ENCODE data around the gene MEIS2. TPM values are rescaled to one million over a fixed set of nuclear protein-coding genes. Genes with fewer than 3 reads are reported as not detected.
A peak's percentile ranks its signal among the peaks of the same experiment; 100 is the strongest.

The MEIS2 gene
- total and polyA plus RNA-seq, 7 donors, result 1.4 to 154 (median 76.0) TPM

DNA sequence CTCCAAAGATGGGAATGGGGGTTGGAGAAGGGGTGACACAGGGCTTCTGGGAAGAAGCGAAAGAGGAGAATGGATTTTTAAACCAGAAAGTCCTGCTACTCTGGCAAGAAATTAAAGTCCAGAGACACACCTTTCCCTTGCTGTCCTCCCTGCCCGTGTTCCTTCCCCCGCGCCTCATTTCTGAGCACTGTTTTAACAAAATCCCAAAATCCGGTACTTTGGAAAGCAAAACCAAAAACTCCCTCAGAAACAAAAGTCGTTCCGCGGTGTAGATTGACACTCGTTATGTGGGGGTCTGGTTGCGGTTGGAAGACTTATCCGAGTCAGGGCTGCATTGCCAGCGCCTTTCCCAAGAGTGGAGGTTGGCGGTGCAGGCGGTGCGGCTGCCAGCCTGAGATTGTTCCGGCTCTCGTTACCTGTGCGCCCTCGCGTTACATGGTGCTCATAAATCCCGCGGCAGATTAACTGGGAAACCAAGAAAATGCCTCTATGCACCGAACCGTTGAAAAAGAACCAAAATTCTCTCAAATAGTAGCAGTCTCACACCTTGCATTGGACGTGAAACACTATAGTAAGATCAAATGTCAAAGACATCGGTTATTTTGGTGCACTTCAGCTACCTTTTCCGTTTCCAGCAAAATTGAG lies 217.7 kb downstream of the MEIS2 start:
- Histone ChIP-seq H3K36me3 (no peaks in the 10 kb centered on the region), H3K4me3 (peak overlapping the region; percentile 23 to 47 (median 33)), H3K27ac (no peak overlapping the region), H3K4me1 (peaks cover 0 to 40% (median 27%) of the 10 kb centered on the region in 4 donors), H3K9me3 (no peaks in the 10 kb centered on the region), H3K27me3 (peaks cover 0 to 9% (median 0%) of the 10 kb centered on the region in 3 donors)
- TF ChIP-seq, protein P1, sequence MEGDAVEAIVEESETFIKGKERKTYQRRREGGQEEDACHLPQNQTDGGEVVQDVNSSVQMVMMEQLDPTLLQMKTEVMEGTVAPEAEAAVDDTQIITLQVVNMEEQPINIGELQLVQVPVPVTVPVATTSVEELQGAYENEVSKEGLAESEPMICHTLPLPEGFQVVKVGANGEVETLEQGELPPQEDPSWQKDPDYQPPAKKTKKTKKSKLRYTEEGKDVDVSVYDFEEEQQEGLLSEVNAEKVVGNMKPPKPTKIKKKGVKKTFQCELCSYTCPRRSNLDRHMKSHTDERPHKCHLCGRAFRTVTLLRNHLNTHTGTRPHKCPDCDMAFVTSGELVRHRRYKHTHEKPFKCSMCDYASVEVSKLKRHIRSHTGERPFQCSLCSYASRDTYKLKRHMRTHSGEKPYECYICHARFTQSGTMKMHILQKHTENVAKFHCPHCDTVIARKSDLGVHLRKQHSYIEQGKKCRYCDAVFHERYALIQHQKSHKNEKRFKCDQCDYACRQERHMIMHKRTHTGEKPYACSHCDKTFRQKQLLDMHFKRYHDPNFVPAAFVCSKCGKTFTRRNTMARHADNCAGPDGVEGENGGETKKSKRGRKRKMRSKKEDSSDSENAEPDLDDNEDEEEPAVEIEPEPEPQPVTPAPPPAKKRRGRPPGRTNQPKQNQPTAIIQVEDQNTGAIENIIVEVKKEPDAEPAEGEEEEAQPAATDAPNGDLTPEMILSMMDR (IDR thresholded peaks at IDR 0.05), result no peak
- TF ChIP-seq POLR2A (IDR thresholded peaks at IDR 0.05), result no peak
- no peak for TF ChIP-seq POLR2AphosphoS5 (IDR thresholded peaks at IDR 0.05)
- TF ChIP-seq EP300 (IDR thresholded peaks at IDR 0.05), result no peak
- WGBS, 2 donors, result 7 to 9% methylated on average over 27 of the region's 27 CpGs
- intact Hi-C loops (cut with DNase I), result loop anchor here (2.0 to 10.0 kb wide), 5 partner anchors 75 to 1128 kb away; no protein-coding TSS in a partner anchor
- DNase-seq, result no peak

DNA sequence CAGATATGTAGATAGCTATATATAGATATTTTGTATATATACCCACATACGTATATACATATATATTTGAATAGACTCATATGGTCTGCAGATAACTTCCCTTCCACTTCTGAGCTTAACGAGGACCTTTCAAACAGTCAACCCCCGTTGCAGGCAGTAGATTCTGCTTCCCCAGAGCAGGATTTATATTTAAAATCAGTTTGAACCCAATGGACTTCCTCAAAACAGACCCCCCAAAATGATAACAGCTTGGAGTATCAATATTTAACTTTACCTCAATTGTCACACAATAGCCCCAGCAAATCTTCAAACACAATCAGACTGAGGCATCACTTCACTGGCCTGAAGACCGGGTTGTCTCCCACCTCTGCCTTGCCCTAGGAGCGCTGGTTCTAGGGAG lies 218.3 kb downstream of the MEIS2 start:
- Histone ChIP-seq H3K9me3 (no peaks in the 10 kb centered on the region), H3K4me1 (peaks cover 0 to 40% (median 26%) of the 10 kb centered on the region in 4 donors), H3K36me3 (no peaks in the 10 kb centered on the region), H3K4me3 (peak overlapping the region in 3 of 4 donors; percentile 26 to 47 (median 40)), H3K27ac (no peak overlapping the region), H3K27me3 (peaks cover 0 to 9% (median 0%) of the 10 kb centered on the region in 3 donors)
- WGBS, 2 donors, result 11 to 27% methylated on average over 5 of the region's 5 CpGs
- TF ChIP-seq POLR2A (IDR thresholded peaks at IDR 0.05) (no peak), EP300 (IDR thresholded peaks at IDR 0.05) (no peak), POLR2AphosphoS5 (IDR thresholded peaks at IDR 0.05) (no peak)
- TF ChIP-seq, protein P1 (IDR thresholded peaks at IDR 0.05), result no peak
- no peak for DNase-seq
- intact Hi-C loops (cut with DNase I), result loop anchor here (2.0 to 10.0 kb wide), 5 partner anchors 75 to 1127 kb away; no protein-coding TSS in a partner anchor

DNA sequence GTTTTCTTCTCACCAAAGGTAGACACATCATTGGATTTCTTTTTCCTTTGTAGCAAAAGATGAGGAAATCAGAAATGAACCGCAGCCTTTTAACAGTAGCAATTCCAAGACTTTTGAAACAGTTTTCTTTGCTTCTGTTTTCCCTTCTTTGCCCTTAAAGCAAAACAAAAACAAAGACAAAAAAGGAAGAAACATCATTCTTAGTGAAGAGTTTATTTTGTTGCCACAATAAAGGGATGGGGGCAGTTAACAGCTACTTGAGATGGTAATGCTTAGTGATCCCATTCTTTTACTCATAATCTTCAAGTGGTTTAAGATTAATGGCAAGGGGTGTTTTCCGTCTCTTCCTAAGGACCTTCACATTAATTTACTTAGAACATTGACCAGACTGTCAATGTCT lies 218.8 kb downstream of the MEIS2 start:
- Histone ChIP-seq H3K27ac (no peak overlapping the region), H3K4me3 (no peak overlapping the region), H3K9me3 (no peaks in the 10 kb centered on the region), H3K36me3 (no peaks in the 10 kb centered on the region), H3K4me1 (peaks cover 0 to 40% (median 25%) of the 10 kb centered on the region in 4 donors), H3K27me3 (peaks cover 0 to 9% (median 0%) of the 10 kb centered on the region in 3 donors)
- intact Hi-C loops (cut with DNase I), result loop anchor here (5.0 to 10.0 kb wide), 4 partner anchors 74 to 1127 kb away; no protein-coding TSS in a partner anchor
- no peak for DNase-seq
- TF ChIP-seq POLR2A (IDR thresholded peaks at IDR 0.05), result no peak
- TF ChIP-seq, protein P1 (IDR thresholded peaks at IDR 0.05), result no peak
- TF ChIP-seq POLR2AphosphoS5 (IDR thresholded peaks at IDR 0.05), result no peak
- no peak for TF ChIP-seq EP300 (IDR thresholded peaks at IDR 0.05)
- WGBS, 2 donors, result 35% methylated on average over 2 of the region's 2 CpGs

DNA sequence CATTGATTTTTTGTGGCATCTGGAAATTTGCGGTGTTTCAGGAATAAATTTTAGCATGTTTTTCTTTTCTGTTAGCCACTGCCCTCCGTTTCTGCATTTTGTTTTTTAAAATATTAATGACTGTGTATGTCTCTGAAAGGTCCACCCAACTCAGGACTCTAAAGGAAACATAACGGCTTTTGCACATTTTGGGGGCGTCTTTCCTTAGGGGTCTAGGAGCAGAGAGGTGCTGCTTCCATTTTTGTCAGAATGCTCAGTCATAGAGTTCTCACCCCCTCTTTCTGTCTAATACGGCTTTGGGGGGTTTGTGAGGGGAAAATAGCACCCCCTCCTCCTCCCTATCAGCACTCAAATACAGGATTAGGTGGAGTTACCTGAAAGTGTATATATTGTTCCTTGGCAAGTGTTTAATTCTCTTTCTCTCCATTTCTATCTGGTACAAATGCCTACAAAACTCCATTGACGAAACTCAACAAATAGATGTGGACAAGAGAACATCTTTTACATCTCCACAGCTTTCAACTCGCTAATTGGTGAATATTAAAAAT lies 219.4 kb downstream of the MEIS2 start:
- H3K36me3 ChIP-seq, result no peaks in the 10 kb centered on the region
- peaks cover 0 to 9% (median 0%) of the 10 kb centered on the region in 3 donors for H3K27me3 ChIP-seq
- no peak for TF ChIP-seq POLR2A (IDR thresholded peaks at IDR 0.05)
- no peak for DNase-seq
- WGBS, 2 donors, result 20 to 26% methylated on average over 7 of the region's 7 CpGs
- no peak overlapping the region for H3K27ac ChIP-seq
- intact Hi-C loops (cut with DNase I), result loop anchor here (5.0 to 10.0 kb wide), 4 partner anchors 74 to 1126 kb away; no protein-coding TSS in a partner anchor
- no peaks in the 10 kb centered on the region for H3K9me3 ChIP-seq
- H3K4me3 ChIP-seq, result no peak overlapping the region
- H3K4me1 ChIP-seq, result peaks cover 0 to 36% (median 25%) of the 10 kb centered on the region in 4 donors

DNA sequence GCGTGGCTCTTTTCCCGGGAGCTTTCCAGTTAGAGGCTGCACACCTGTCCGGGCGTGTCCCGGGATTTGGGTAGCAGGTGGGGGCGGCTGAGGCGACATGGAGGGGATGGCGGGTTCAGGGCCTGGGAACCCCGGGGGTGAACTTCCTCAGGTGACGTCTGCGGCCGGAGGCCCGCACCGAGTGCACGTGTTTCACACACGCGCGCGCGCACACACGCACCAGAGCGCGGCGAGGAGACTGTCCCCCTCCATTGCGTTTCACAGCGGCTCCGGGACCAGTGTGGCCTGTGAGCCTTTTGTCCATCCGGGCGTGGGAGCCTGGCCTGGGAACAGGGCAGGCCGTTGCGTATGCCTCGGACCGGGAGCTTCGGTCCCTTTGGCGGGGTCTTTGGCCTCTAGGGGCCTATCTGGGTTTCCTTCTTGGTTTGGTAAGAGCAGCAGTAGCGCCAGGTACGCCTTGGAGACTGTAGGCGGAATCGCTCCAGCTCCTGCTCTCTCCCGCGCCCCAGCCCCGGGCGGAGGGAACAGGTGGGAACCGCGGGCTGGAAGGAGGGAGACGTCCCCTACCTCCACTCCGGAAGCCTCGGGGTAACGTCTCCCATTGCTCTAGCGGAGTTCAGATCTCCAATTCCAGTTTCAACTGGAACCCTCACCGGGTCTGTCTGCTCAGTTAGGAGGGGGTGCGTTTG lies 220.0 kb downstream of the MEIS2 start:
- H3K27ac ChIP-seq, result no peak overlapping the region
- 21% methylated on average over 52 of the region's 52 CpGs for WGBS, 2 donors
- H3K27me3 ChIP-seq, result peaks cover 0 to 9% (median 0%) of the 10 kb centered on the region in 3 donors
- H3K9me3 ChIP-seq, result no peaks in the 10 kb centered on the region
- TF ChIP-seq, protein P1 (IDR thresholded peaks at IDR 0.05), result no peak
- TF ChIP-seq POLR2A (IDR thresholded peaks at IDR 0.05), result no peak
- no peak for TF ChIP-seq EP300 (IDR thresholded peaks at IDR 0.05)
- TF ChIP-seq POLR2AphosphoS5 (IDR thresholded peaks at IDR 0.05), result no peak
- H3K36me3 ChIP-seq, result no peaks in the 10 kb centered on the region
- intact Hi-C loops (cut with DNase I), result loop anchor here (5.0 to 10.0 kb wide), 4 partner anchors 73 to 1126 kb away; no protein-coding TSS in a partner anchor
- H3K4me3 ChIP-seq, result no peak overlapping the region
- H3K4me1 ChIP-seq, result peaks cover 0 to 30% (median 20%) of the 10 kb centered on the region in 4 donors
- no peak for DNase-seq
